Stomach (tissue), 4 donors: ENCODE data around the gene MTCL1.

ENCODE experiments used
- CTCF ChIP-seq, 7 experiments: fragments of 450-650 bp in 4 of 7; fragments of 200-600 bp in 3 of 7; sonication (generic) in 3 of 7; IDR thresholded peaks; one replicate each; pipeline ENCODE4 v1.5.1; 2016 to 2019; ENCODE audit warnings: antibody characterized with exemption in 7 of 7, control low read depth in 2 of 7, mild to moderate bottlenecking in 1 of 7
- EP300 ChIP-seq: sonication (generic); formaldehyde crosslinking; IDR thresholded peaks from one replicate; pipeline ENCODE4 v1.6.1; 2017; ENCODE audit warnings: antibody characterized with exemption

- TF ChIP-seq CTCF (IDR thresholded peaks at IDR 0.05) = no peak
- TF ChIP-seq EP300 = no peak
Measured at GRCh38 chr18:8802017-8802672, 96.8 kb downstream of the MTCL1 start.
